ENCODE data around the gene ADPGK. TPM values are rescaled to one million over a fixed set of nuclear protein-coding genes. Genes with fewer than 3 reads are reported as not detected.
"Not testable (repeated sequence)": the region's sequence is repeated elsewhere in the genome, so short reads cannot be mapped to it uniquely, and the experiment has no call there.

Gene ADPGK
- total RNA-seq, 1 experiment from 2014 or later: 52.9 TPM

DNA sequence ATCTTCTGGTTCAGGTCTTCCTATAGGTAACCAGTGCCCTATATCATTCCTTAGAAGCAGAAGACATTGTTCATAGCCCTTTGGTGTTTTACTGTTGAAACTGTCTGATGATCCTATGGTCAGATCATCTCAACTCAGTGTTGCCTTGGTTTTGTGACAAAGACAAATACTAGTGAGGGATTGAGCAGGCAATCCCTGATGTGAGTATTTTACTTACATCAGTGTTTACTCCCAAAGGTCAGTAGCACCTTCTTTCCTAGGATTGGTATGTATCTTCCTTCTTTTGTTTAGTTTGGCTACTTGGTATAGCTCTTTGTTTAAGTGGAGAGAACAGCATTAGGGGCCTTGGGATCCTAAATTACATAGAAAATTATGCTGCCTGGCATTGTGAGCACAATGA, 56.4 kb downstream of the ADPGK start:
- POLR2A ChIA-PET (ENCODE audit: unreplicated experiment): no interaction called here

GRCh38 chr15:72725851-72726250, 57.7 kb downstream of the ADPGK start:
- H2AFZ ChIP-seq (ENCODE audit: low read length); H4K20me1 ChIP-seq (ENCODE audit: low read length); POLR2A ChIA-PET (ENCODE audit: unreplicated experiment); CTCF ChIA-PET; intact Hi-C loops (cut with micrococcal nuclease); H3K27me3 ChIP-seq (ENCODE audit: low read length); H3K79me2 ChIP-seq (ENCODE audit: low read length); BruUV-seq (replicated peaks); H3K4me2 ChIP-seq (ENCODE audit: low read length); H3K9ac ChIP-seq (ENCODE audit: low read length); H3K9me2 ChIP-seq (replicated peaks; ENCODE audit: low read length); ATAC-seq; H3K36me3 ChIP-seq (ENCODE audit: low read depth, low read length); H3K9me3 ChIP-seq (ENCODE audit: low read length); H3K4me3 ChIP-seq (ENCODE audit: low read length); H3F3A ChIP-seq (ENCODE audit: low read length, unreplicated experiment); H3K27ac ChIP-seq (ENCODE audit: low read length); DNase-seq; H3K4me1 ChIP-seq (ENCODE audit: insufficient read depth, low read length): not testable (repeated sequence)

More for the DNA sequence above, 56.4 kb downstream of the ADPGK start:
- no peaks in the 10 kb centered on the region for H4K20me1 ChIP-seq (ENCODE audit: low read length)
- no TSS peak for BruUV-seq (replicated peaks)
- no peak overlapping the region for H3K9ac ChIP-seq (ENCODE audit: low read length)
- no peak overlapping the region for H2AFZ ChIP-seq (ENCODE audit: low read length)
- H3K9me2 ChIP-seq (replicated peaks; ENCODE audit: low read length): no peaks in the 10 kb centered on the region
- peaks cover 3% of the 10 kb centered on the region; the same call in 1 of the 2 replicates for H3K36me3 ChIP-seq (ENCODE audit: low read depth, low read length)
- no peak for ATAC-seq
- no peak for DNase-seq
- H3K79me2 ChIP-seq (ENCODE audit: low read length): no peaks in the 10 kb centered on the region
- no peak overlapping the region for H3K4me2 ChIP-seq (ENCODE audit: low read length)
- H3K27me3 ChIP-seq (ENCODE audit: low read length): no peaks in the 10 kb centered on the region
- intact Hi-C loops (cut with micrococcal nuclease): no loop called here
- CTCF ChIA-PET: no interaction called here
- H3K27ac ChIP-seq (ENCODE audit: low read length): no peak overlapping the region
- H3F3A ChIP-seq (ENCODE audit: low read length, unreplicated experiment): no peaks in the 10 kb centered on the region
- no peak overlapping the region for H3K4me3 ChIP-seq (ENCODE audit: low read length)
- TF ChIP-seq EZH2 (IDR thresholded peaks at IDR 0.05; ENCODE audit: low read length, unreplicated experiment) (no peak), EZH2phosphoT487 (IDR thresholded peaks at IDR 0.05; ENCODE audit: borderline replicate concordance, low read length) (no peak)
- TF ChIP-seq, protein P1, sequence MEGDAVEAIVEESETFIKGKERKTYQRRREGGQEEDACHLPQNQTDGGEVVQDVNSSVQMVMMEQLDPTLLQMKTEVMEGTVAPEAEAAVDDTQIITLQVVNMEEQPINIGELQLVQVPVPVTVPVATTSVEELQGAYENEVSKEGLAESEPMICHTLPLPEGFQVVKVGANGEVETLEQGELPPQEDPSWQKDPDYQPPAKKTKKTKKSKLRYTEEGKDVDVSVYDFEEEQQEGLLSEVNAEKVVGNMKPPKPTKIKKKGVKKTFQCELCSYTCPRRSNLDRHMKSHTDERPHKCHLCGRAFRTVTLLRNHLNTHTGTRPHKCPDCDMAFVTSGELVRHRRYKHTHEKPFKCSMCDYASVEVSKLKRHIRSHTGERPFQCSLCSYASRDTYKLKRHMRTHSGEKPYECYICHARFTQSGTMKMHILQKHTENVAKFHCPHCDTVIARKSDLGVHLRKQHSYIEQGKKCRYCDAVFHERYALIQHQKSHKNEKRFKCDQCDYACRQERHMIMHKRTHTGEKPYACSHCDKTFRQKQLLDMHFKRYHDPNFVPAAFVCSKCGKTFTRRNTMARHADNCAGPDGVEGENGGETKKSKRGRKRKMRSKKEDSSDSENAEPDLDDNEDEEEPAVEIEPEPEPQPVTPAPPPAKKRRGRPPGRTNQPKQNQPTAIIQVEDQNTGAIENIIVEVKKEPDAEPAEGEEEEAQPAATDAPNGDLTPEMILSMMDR (conservative IDR thresholded peaks at IDR 0.05; ENCODE audit: low read depth, low read length): no peak
- no peaks in the 10 kb centered on the region for H3K9me3 ChIP-seq (ENCODE audit: low read length)
- no peaks in the 10 kb centered on the region for H3K4me1 ChIP-seq (ENCODE audit: insufficient read depth, low read length)

DNA sequence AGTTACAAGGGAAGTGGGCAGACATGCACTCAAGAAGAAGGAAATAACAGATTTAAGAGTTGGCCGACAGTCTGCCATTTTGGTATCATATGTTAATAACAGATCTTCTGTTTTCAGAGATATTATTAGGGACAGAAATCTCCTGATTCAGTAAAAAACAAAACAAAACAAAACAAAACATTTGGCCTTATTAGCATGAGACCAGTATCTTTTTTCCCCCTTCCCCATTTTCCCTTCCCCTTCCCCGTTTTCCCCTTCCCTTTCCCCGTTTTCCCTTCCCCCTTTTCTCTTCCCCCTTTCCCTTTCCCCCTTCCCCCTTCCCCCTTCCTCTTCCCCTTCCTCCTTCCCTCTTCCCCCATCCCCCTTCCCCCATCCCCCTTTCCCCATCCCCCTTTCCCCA, 58.1 kb downstream of the ADPGK start:
- H3K9me2 ChIP-seq (replicated peaks; ENCODE audit: low read length): no peaks in the 10 kb centered on the region
- POLR2A ChIA-PET (ENCODE audit: unreplicated experiment): no interaction called here
- ATAC-seq (no peak), DNase-seq (no peak)
- TF ChIP-seq EZH2 (IDR thresholded peaks at IDR 0.05; ENCODE audit: low read length, unreplicated experiment) (no peak), EZH2phosphoT487 (IDR thresholded peaks at IDR 0.05; ENCODE audit: borderline replicate concordance, low read length) (no peak)
- TF ChIP-seq, protein P1 (conservative IDR thresholded peaks at IDR 0.05; ENCODE audit: low read depth, low read length): no peak
- no TSS peak for BruUV-seq (replicated peaks)
- H3K9ac ChIP-seq (ENCODE audit: low read length): no peak overlapping the region
- no peaks in the 10 kb centered on the region for H3K4me1 ChIP-seq (ENCODE audit: insufficient read depth, low read length)
- intact Hi-C loops (cut with micrococcal nuclease): no loop called here
- H3K4me2 ChIP-seq (ENCODE audit: low read length): no peak overlapping the region
- no peak overlapping the region for H3K27ac ChIP-seq (ENCODE audit: low read length)
- H3K79me2 ChIP-seq (ENCODE audit: low read length): no peaks in the 10 kb centered on the region
- no peaks in the 10 kb centered on the region for H3F3A ChIP-seq (ENCODE audit: low read length, unreplicated experiment)
- no peak overlapping the region for H2AFZ ChIP-seq (ENCODE audit: low read length)
- CTCF ChIA-PET: no interaction called here
- H3K9me3 ChIP-seq (ENCODE audit: low read length): no peaks in the 10 kb centered on the region
- H4K20me1 ChIP-seq (ENCODE audit: low read length): no peaks in the 10 kb centered on the region
- H3K27me3 ChIP-seq (ENCODE audit: low read length): no peaks in the 10 kb centered on the region
- H3K4me3 ChIP-seq (ENCODE audit: low read length): no peak overlapping the region
- no peaks in the 10 kb centered on the region for H3K36me3 ChIP-seq (ENCODE audit: low read depth, low read length)

All from PC-3 (cell line).